GM12874 (cell line): ENCODE data around the gene STEAP2.

ENCODE experiments used
- TF ChIP-seq, protein P1 (sequence below): IDR thresholded peaks from 2 replicates; pipeline ENCODE4 v1.5.1; 2011; ENCODE audit warnings: low read depth, mild to moderate bottlenecking, control low read depth, low read length, moderate library complexity; ENCODE audit not compliant: insufficient read depth

The STEAP2 gene

DNA sequence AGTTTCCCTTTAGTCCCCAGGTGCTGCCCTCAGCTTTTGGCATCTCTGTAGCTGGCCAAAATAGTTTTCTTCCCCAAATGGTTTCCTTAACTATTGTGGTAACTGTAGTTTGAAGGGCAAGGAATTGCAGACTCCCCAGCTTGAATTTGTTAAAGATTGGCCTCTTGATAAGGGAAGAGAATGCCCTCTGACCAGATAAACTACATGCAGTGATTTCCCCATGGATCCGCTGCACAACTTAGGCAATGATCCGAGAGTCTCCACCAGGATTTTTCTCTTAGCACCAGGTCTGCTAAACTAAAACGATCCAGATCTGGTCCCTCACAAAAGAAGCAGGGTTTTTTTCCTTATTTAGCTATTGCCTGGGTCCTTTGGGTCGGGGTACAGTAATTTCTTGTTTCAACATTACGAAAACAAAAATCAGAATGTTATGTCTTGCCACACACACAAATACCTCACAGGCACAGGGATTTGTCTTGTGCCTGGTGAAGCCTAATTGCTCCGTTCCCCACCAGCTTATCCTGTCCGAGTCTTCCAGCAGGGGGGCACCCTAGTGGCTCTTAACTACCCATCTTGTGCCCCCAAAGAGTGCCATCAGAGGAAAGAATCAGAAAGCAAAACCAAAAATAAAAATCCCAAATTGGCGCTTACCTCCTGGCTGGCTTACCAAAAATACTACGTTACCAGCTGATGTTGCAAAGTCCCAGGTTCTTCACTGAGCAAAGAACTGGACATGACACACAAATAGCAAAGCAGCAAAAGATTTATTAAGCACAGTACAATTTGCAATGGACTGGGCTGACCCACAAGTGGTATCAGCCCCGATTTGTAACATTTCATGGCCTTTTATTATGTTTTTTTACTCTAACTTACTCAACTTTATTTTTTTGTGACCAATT lies 16.4 kb upstream of the STEAP2 start:
- TF ChIP-seq, protein P1, sequence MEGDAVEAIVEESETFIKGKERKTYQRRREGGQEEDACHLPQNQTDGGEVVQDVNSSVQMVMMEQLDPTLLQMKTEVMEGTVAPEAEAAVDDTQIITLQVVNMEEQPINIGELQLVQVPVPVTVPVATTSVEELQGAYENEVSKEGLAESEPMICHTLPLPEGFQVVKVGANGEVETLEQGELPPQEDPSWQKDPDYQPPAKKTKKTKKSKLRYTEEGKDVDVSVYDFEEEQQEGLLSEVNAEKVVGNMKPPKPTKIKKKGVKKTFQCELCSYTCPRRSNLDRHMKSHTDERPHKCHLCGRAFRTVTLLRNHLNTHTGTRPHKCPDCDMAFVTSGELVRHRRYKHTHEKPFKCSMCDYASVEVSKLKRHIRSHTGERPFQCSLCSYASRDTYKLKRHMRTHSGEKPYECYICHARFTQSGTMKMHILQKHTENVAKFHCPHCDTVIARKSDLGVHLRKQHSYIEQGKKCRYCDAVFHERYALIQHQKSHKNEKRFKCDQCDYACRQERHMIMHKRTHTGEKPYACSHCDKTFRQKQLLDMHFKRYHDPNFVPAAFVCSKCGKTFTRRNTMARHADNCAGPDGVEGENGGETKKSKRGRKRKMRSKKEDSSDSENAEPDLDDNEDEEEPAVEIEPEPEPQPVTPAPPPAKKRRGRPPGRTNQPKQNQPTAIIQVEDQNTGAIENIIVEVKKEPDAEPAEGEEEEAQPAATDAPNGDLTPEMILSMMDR, result no peak

DNA sequence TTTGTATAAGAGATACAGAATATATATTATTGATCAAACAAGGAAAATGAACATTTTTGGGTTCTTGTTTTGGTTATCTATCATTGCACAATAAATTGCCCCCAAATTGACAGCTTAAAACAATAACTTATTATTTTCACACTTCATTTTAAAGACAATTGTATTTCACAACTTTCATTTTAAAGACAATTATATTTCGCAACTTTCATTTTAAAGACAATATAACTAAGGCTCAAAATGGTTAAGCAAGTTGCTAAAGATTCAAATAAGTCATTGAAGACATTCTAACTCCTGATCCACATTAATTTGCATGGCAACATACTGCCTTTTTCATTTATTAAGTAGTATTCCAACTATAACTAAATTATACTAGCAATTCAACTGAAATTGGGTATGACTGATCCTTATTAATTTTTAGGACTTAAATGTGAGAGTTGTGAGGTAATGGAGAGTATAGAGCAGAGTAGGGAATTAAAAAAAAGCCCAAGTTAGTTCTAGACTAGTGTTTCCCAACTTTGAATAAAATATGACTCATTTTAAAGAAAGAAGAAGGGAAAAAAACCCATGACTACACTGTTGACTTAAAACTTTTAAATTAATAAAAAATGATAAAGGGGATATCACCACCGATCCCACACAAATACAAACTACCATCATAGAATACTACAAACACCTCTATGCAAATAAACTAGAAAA lies 9.9 kb upstream of the STEAP2 start:
- TF ChIP-seq, protein P1, result no peak

DNA sequence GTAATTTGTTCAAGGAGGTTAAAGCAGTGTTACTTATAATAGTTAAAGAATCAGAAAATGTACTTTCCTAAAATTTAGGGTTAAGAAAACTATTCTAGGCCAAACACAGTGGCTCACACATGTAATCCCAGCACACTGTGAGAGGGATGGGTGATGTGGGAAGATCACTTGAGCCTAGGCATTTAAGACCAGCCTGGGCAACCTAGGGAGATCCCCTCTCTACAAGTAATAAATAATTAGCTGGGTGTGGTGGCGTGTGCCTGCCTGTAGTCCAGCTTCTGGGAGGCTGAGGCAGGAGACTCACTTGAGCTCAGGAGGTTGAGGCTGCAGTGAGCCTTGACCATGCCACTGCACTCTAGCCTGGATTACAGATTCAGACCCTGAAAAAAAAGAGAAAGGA lies 3.6 kb upstream of the STEAP2 start:
- TF ChIP-seq, protein P1, result no peak

DNA sequence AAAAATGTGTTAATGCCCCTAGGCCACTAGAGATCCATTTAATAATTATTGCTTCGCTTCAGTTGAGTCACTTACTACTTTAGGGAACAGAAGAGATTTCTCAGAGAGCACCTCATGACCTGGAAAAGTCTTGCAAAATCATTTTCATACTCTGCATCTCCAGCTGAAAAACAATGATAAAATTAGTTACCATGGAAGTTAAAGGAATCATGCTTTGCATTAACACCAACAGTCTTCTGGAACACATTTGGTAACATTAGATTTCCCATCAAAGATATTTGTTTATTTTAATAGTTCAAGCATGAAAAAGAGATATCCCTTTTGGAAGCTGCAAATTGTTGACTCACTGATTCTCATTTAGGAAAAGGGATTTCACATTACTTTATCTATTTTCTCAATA lies 1.8 kb upstream of the STEAP2 start:
- TF ChIP-seq, protein P1, result no peak

DNA sequence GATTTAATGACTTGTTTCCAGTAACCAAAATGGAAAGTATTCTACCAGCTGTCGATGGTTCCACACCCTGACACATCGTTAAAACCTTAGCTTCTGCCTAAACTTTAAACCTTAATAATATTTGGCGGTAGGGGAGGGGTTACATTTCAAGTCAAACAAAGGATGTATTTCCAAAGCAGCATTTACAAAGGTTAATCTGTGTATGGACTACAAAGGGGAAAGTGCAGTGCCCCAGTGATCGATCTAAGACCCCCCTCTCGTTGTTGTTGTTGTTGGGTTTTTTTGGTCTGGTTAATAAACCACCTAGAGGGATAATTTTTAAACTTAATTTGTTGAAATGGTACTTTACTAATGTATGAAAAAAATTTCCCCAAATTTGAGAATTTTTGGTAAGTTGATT lies 1.1 kb upstream of the STEAP2 start:
- TF ChIP-seq, protein P1, result no peak

DNA sequence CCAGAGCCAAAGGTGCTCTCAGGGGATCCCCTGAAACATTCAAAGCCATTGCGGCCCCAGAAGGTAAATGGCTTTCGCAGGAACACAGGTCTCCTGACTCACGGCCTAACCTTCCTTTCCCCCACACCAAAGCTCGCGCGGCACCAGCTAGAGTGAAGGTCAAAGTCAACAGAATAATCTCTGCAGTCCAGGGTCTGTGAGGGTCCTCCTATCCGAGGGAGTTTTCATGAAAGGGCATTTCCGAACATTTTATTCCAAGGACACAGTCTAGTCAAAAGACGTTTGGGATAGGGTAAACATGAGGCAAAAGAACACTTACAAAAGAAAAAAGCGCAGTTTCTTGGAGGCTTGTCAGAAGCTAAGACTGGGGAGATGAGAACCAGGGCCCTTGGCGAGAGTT lies 559 bp upstream of the STEAP2 start:
- TF ChIP-seq, protein P1, result no peak

DNA sequence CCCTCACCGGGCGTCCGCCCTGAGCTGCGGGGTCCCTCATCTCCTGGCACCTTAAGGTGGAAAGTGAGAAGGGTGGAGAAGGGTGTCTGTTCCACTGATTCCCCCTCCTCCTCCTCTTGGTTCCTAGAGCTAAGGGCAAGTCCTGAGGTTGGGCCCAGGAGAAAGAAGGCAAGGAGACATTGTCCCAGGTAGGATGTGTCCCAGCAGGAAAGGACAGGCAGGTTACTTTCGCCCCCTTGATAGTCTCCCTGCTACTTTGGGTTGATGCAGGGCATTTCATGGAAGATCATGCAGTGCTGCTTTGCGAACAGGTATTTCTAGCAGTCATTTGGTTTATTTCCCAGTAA lies 582 bp downstream of the STEAP2 start:
- TF ChIP-seq, protein P1, result no peak
